Heart left ventricle (tissue), 16 donors: Measurements from ENCODE around the gene WDR86. TPM values are rescaled to one million over a fixed set of nuclear protein-coding genes. Genes with fewer than 3 reads are reported as not detected.

Source experiments
- ATAC-seq, 4 donors: fragments of 200-7000 bp; cut with Tn5 transposase; one replicate each; pipeline ENCODE4 v1.9.1; 2020 to 2022; ENCODE audit warnings: moderate library complexity in 4 of 4, mild to moderate bottlenecking in 3 of 4, moderate number of reproducible peaks in 1 of 4
- DNase-seq, 5 donors: peaks; one replicate each; pipeline ENCODE4 v3.0.0-alpha.2; 2020
- H3K27ac ChIP-seq, 12 donors: fragments of 200-600 bp; sonication (generic) in 4 of 12; one replicate each; pipeline versions ENCODE4 v1.5.0 to v1.8.0; 2016 to 2022; ENCODE audit warnings: mild to moderate bottlenecking in 2 of 12
- H3K27me3 ChIP-seq, 9 donors: fragments of 200-600 bp; sonication (generic) in 2 of 9; one replicate each; pipeline versions ENCODE4 v1.5.1 to v1.8.0; 2016 to 2022; ENCODE audit warnings: mild to moderate bottlenecking in 3 of 9
- H3K36me3 ChIP-seq, 9 donors: fragments of 200-600 bp; sonication (generic) in 2 of 9; one replicate each; pipeline versions ENCODE4 v1.5.0 to v1.8.0; 2018 to 2022; ENCODE audit warnings: mild to moderate bottlenecking in 2 of 9
- H3K4me1 ChIP-seq, 12 donors: fragments of 200-600 bp; sonication (generic) in 4 of 12; one replicate each; pipeline versions ENCODE4 v1.5.0 to v1.8.0; 2016 to 2022; ENCODE audit warnings: mild to moderate bottlenecking in 3 of 12
- H3K4me3 ChIP-seq, 12 donors: fragments of 200-600 bp; sonication (generic) in 4 of 12; one replicate each; pipeline versions ENCODE4 v1.5.0 to v1.8.0; 2017 to 2022; ENCODE audit warnings: mild to moderate bottlenecking in 9 of 12, moderate library complexity in 4 of 12
- H3K9me3 ChIP-seq, 12 donors: fragments of 200-600 bp; sonication (generic) in 4 of 12; one replicate each; pipeline versions ENCODE4 v1.5.0 to v1.8.0; 2016 to 2022; ENCODE audit warnings: mild to moderate bottlenecking in 1 of 12
- POLR2A ChIP-seq, 2 donors: fragments of 450-650 bp; IDR thresholded peaks; one replicate each; pipeline ENCODE4 v1.6.1; 2017; ENCODE audit warnings: antibody characterized with exemption in 2 of 2, mild to moderate bottlenecking in 2 of 2, moderate library complexity in 2 of 2
- WGBS, 4 donors: extraction: QIAGEN DNeasy Blood & Tissue Kit in 2 of 4; methylation state at CpG; one replicate each; pipeline versions ENCODE4 v1.1.5 to v1.1.7; 2013 to 2018; 5-methylcytosine and 5-hydroxymethylcytosine counted together
- intact Hi-C, 10 donors: fragments of 100-400 bp; cut with DNase I; formaldehyde crosslinking; loops; one replicate each; pipeline versions ENCODE4 v1.11.1 to v1.14.2; 2022
- polyA plus RNA-seq, 2 donors: library from polyadenylated mRNA; stranded (reverse); fragments of 200-250 nt; gene quantifications; one replicate each; pipeline ENCODE4 v1.2.3, GENCODE V29; 2013
- total RNA-seq, 9 donors: library from RNA; depleted of rRNA in 2 of 9; stranded (reverse); fragments of >200 nt in 2 of 9; fragmentation: NEBNext Ultra II Directional in 3 of 9; extraction: Animal tissue kit (Norgen Biotek cat#: 25700) in 3 of 9; gene quantifications; one replicate each; pipeline versions ENCODE4 v1.1.0 to v1.2.4, GENCODE V29; 2016 to 2023
- TF ChIP-seq, protein P1 (sequence below), 12 donors: fragments of 200-600 bp; sonication (generic) in 4 of 12; IDR thresholded peaks; one replicate each; pipeline versions ENCODE4 v1.5.0 to v1.8.0; 2018 to 2022; ENCODE audit warnings: antibody characterized with exemption in 12 of 12, mild to moderate bottlenecking in 5 of 12
- donor health status: ischemic (EF 13 %, LVEDD 7.1; RV severe dilation, severe dysfunction).
- donor health status: healthy with polysubstance abuse.
- donor health status: DM: no; HTN: yes; CAD: no.
- donor health status: DM: no; HTN: no; CAD: no.
- donor health status: ischemic (EF 25% LVEDD 6.9; RV normal size, moderate dysfunction).
- donor health status: ischemic (EF 25% LVEDD 5.7; RV mildly dilated, moderate dysfunction).
- donor health status: healthy.
- donor health status: DM: yes; HTN: yes; CAD: no.
- donor health status: ischemic (EF 35%, LVEDD 5.7; RV mildly dilated, moderate dysfunction).
- donor health status: nonischemic (EF 11% LVEDD 7.7; RV severe dilation, severe dysfunction).
- donor health status: DM: yes; HTN: yes; CAD: no.
- donor health status: PGD.
- donor health status: ischemic (EF 29% LVEDD 5.4; RV normal size, mild dysfunction).
- donor health status: nonischemic (EF 23%, LVEDD 6.1; RV moderate dilation, normal function).

Gene WDR86
- total and polyA plus RNA-seq, 11 donors: 0.37 to 1.7 (median 0.52) TPM; not detected in 5

- Histone ChIP-seq H3K36me3 (peaks cover 0 to 100% (median 91%) of the 10 kb centered on the region in 9 donors), H3K27ac (peak overlapping the region in 1 of 12 donors; percentile 54), H3K4me1 (peaks cover 0 to 38% (median 10%) of the 10 kb centered on the region in 12 donors), H3K27me3 (no peaks in the 10 kb centered on the region), H3K4me3 (no peak overlapping the region), H3K9me3 (no peaks in the 10 kb centered on the region)
- DNase-seq: no peak
- intact Hi-C loops: loop anchor here in 4 of 10 donors (2.0 to 5.0 kb wide), 2 partner anchors 34 to 36 kb away; no protein-coding TSS in a partner anchor
- 65 to 71% (median 66%) methylated on average over 8 of the region's 8 CpGs for WGBS, 4 donors
- TF ChIP-seq POLR2A (IDR thresholded peaks at IDR 0.05): no peak
- TF ChIP-seq, protein P1, sequence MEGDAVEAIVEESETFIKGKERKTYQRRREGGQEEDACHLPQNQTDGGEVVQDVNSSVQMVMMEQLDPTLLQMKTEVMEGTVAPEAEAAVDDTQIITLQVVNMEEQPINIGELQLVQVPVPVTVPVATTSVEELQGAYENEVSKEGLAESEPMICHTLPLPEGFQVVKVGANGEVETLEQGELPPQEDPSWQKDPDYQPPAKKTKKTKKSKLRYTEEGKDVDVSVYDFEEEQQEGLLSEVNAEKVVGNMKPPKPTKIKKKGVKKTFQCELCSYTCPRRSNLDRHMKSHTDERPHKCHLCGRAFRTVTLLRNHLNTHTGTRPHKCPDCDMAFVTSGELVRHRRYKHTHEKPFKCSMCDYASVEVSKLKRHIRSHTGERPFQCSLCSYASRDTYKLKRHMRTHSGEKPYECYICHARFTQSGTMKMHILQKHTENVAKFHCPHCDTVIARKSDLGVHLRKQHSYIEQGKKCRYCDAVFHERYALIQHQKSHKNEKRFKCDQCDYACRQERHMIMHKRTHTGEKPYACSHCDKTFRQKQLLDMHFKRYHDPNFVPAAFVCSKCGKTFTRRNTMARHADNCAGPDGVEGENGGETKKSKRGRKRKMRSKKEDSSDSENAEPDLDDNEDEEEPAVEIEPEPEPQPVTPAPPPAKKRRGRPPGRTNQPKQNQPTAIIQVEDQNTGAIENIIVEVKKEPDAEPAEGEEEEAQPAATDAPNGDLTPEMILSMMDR (IDR thresholded peaks at IDR 0.05): peak in 2 of 12 donors; percentile 7 to 33
- ATAC-seq: peak in 1 of 4 donors; percentile 24
Observed at GRCh38 chr7:151351027-151351426, 58.8 kb downstream of the WDR86 start.

GRCh38 chr7:151349507-151349853 is 60.4 kb downstream of the WDR86 start:
- Histone ChIP-seq H3K36me3 (peaks cover 0 to 98% (median 87%) of the 10 kb centered on the region in 9 donors), H3K9me3 (no peaks in the 10 kb centered on the region), H3K4me1 (peaks cover 0 to 41% (median 12%) of the 10 kb centered on the region in 12 donors), H3K27me3 (no peaks in the 10 kb centered on the region), H3K27ac (peak overlapping the region in 11 of 12 donors; percentile 18 to 86 (median 63)), H3K4me3 (peak overlapping the region in 7 of 12 donors; percentile 29 to 52 (median 41))
- peak in 2 of 4 donors; percentile 27 to 61 for ATAC-seq
- intact Hi-C loops: loop anchor here in 1 of 10 donors (2.0 kb wide), 1 partner anchor 35 kb away; no protein-coding TSS in a partner anchor
- WGBS, 4 donors: 55 to 74% (median 67%) methylated on average over 5 of the region's 5 CpGs
- no peak for DNase-seq
- TF ChIP-seq, protein P1 (IDR thresholded peaks at IDR 0.05): no peak
- TF ChIP-seq POLR2A (IDR thresholded peaks at IDR 0.05): no peak

DNA sequence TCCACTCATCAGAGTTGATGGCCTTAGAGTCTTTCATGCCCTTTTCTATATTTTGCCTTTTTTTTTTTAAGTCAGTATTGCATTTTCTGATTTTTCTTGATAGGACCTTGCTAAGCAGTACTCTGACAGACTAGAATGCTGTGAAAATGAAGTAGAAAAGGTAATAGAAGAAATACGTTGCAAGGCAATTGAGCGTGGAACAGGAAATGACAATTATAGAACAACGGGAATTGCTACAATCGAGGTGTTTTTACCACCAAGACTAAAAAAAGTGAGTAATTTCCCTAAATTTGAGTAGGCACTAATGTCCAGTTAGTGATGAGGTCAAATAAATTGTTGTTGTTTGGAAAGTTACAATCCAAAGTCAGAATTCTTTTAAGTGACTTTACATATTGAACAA is 60.9 kb downstream of the WDR86 start:
- no peak for TF ChIP-seq POLR2A (IDR thresholded peaks at IDR 0.05)
- TF ChIP-seq, protein P1 (IDR thresholded peaks at IDR 0.05): no peak

GRCh38 chr7:151347200-151347599 is 62.6 kb downstream of the WDR86 start:
- no peak overlapping the region for H3K4me3 ChIP-seq
- peaks cover 0 to 57% (median 24%) of the 10 kb centered on the region in 12 donors for H3K4me1 ChIP-seq
- no peak overlapping the region for H3K27ac ChIP-seq
- no peaks in the 10 kb centered on the region for H3K9me3 ChIP-seq
- no peak for ATAC-seq
- 94 to 97% (median 96%) methylated on average over 6 of the region's 6 CpGs for WGBS, 4 donors
- intact Hi-C loops: no loop called here
- TF ChIP-seq POLR2A (IDR thresholded peaks at IDR 0.05): no peak
- H3K27me3 ChIP-seq: no peaks in the 10 kb centered on the region
- no peak for DNase-seq
- peaks cover 0 to 82% (median 69%) of the 10 kb centered on the region in 9 donors for H3K36me3 ChIP-seq

More for the DNA sequence above, 60.9 kb downstream of the WDR86 start:
- H3K4me3 ChIP-seq: no peak overlapping the region
- 68 to 74% (median 73%) methylated on average over 4 of the region's 4 CpGs for WGBS, 4 donors
- intact Hi-C loops: loop anchor here in 1 of 10 donors (2.0 kb wide), 1 partner anchor 34 kb away; no protein-coding TSS in a partner anchor
- DNase-seq: no peak
- peak overlapping the region in 5 of 12 donors; percentile 18 to 86 (median 65) for H3K27ac ChIP-seq
- no peaks in the 10 kb centered on the region for H3K27me3 ChIP-seq
- H3K36me3 ChIP-seq: peaks cover 0 to 95% (median 82%) of the 10 kb centered on the region in 9 donors
- peaks cover 0 to 41% (median 12%) of the 10 kb centered on the region in 12 donors for H3K4me1 ChIP-seq
- no peaks in the 10 kb centered on the region for H3K9me3 ChIP-seq
- no peak for ATAC-seq

DNA sequence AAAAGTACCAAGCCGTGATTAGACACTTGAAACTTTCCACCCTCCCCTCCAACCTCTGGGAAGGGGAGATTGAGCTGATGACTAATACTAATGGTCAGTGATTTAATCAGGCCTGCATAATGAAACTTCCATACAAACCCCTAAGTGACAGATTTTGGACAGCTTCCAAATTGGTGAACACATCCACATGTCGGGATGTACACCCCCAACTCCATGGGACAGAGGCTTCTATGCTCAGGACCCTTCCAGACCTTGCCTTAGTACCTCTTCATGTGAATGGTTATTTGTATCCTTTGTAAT is 63.4 kb downstream of the WDR86 start:
- H3K4me3 ChIP-seq: no peak overlapping the region
- DNase-seq (no peak), ATAC-seq (no peak)
- H3K4me1 ChIP-seq: peaks cover 0 to 55% (median 24%) of the 10 kb centered on the region in 12 donors
- intact Hi-C loops: no loop called here
- H3K9me3 ChIP-seq: no peaks in the 10 kb centered on the region
- WGBS, 4 donors: 20 to 47% (median 39%) methylated on average over 2 of the region's 2 CpGs
- peak overlapping the region in 4 of 12 donors; percentile 9 to 44 (median 10) for H3K27ac ChIP-seq
- no peaks in the 10 kb centered on the region for H3K27me3 ChIP-seq
- TF ChIP-seq POLR2A (IDR thresholded peaks at IDR 0.05): no peak
- TF ChIP-seq, protein P1 (IDR thresholded peaks at IDR 0.05): no peak
- H3K36me3 ChIP-seq: peaks cover 0 to 75% (median 61%) of the 10 kb centered on the region in 9 donors
